Astrocyte of the spinal cord (primary cell): Measurements from ENCODE around the gene PLEK2.
A peak's percentile ranks its signal among the peaks of the same experiment; 100 is the strongest.
"Not testable (repeated sequence)": the region's sequence is repeated elsewhere in the genome, so short reads cannot be mapped to it uniquely, and the experiment has no call there.

Experiments used
- DNase-seq: peaks from one replicate; pipeline ENCODE4 v3.0.0; 2011; ENCODE audit warnings: low read depth, low spot score
- H3K4me3 ChIP-seq: 2 replicates; pipeline ENCODE4 v1.5.1; 2011; ENCODE audit warnings: low read depth, mild to moderate bottlenecking, low read length, moderate library complexity
- CTCF ChIP-seq: IDR thresholded peaks from 2 replicates; pipeline ENCODE4 v1.5.1; 2012; ENCODE audit warnings: low read depth, mild to moderate bottlenecking, low read length, inconsistent platforms
- in situ Hi-C: cut with HindIII; loops from 2 replicates; pipeline ENCODE4 v1.10.0; 2017; ENCODE audit warnings: low sequenced_read_pairs

Gene PLEK2

DNA sequence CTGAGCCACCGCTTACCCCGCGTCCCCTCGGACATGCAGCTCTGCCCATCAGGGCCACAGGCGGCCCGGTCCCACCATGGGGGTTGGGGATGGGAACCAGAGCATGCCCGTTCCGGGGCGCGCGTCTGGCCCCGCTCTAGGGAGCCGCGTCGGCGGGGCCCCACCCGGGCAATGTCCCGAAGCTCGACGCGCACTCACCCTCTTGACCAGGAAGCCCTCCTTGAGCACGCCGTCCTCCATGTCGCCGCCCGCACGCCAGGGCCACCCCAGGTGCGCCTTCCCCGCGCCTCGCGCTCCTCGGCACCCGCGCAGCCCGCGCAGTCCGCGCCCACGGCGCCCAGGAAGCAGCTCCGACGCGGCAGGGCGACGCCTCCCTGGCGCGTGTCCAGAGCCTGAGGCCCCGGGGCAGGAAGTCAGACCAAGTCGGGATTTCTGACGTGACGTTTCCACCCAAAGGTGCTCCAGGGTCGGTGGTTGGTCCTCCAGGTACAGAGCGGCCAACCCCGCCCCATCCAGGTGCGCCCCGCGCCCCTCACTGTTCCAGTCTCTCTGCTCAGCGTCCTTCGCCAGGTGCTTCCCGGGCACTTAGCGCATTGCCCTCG lies at the start of gene PLEK2:
Gene PLEK2 (minus strand): TSS at position 346 of the 602 bp plus-strand sequence. CDS start 106 bp downstream, at position 240.
- in situ Hi-C loops: no loop called here
- peak; percentile 8 for DNase-seq
- peak within 1 kb of the TSS; percentile 48 for H3K4me3 ChIP-seq
- TF ChIP-seq CTCF: no peak

DNA sequence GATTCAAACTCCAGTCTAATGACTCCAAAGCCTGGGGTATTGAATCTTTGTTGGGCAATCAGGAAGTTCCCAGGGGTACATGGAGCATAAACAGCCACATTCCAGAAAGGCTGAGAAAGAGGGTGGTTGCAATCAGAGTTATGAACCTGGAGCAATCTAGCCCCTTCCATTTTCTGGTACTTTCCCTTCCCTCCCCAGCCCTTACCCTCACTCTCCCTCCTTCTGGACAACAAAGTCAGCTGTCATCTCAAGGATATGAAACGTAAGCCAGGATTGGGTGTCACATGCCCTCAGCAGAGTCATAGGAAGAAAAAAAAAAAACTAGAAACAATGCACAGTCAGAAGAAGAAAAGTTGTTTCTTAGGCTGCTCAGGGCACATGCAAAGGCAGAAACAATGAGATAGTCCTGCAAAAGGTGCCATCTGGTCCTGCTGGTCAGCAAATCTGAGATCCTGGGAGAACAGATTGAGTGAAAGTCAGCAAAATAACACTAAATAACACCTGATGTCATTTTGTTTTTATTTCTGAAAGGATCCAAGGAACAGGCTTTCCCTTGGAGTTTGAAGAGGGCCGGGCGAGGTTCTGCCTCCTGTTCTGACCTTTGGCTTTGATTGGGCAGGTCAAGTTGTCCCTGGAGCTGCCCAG lies 49.5 kb upstream of the PLEK2 start:
- no peak for TF ChIP-seq CTCF
- in situ Hi-C loops: no loop called here
- DNase-seq: no peak
- H3K4me3 ChIP-seq: no peak overlapping the region

- no peak overlapping the region for H3K4me3 ChIP-seq
- no peak for TF ChIP-seq CTCF
- in situ Hi-C loops: no loop called here
- no peak for DNase-seq
These were observed 47.4 kb upstream of the PLEK2 start for GRCh38 chr14:67459336-67459735.

- no peak for TF ChIP-seq CTCF
- H3K4me3 ChIP-seq: no peak overlapping the region
- in situ Hi-C loops: no loop called here
- no peak for DNase-seq
These were observed 45.8 kb upstream of the PLEK2 start for GRCh38 chr14:67457782-67458181.

GRCh38 chr14:67456732-67457131 lies 44.8 kb upstream of the PLEK2 start:
- TF ChIP-seq CTCF: no peak
- in situ Hi-C loops: no loop called here
- H3K4me3 ChIP-seq: no peak overlapping the region
- DNase-seq: no peak

DNA sequence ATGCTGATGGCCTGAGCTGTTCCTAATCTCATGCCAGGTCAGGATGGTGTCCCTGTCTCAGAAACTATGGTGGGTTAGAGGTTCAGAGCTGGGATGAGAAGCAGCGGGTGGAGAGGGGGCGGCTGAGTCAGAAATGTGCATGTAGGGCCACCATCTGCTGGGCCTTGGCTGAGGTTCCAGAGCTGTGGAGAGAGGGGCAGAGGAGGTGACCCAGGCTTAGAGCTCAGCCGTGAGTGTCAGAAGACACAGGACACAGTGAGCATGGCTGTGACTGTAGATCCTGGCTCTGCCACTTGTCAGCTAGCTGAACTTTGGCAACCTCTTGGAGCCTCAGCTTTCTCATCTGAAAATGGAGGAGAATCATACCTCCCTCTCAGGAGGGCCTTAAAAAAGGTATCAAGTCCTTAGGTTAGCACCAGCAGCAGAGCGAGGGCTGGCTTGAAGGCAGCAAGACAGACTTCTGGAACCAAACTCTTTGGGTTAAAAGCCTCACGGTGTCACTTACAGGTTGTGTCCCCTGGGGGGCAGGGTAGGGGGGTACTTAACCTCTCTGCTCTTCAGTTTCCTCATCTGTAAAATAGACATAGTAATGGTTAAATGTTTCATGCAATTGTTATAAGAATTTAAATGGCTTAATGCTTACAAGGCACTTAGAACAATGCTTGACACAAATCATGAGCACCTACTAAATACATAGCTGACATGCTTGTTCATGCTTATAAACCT lies 41.8 kb upstream of the PLEK2 start:
- DNase-seq: no peak
- no peak for TF ChIP-seq CTCF
- H3K4me3 ChIP-seq: no peak overlapping the region
- in situ Hi-C loops: no loop called here

DNA sequence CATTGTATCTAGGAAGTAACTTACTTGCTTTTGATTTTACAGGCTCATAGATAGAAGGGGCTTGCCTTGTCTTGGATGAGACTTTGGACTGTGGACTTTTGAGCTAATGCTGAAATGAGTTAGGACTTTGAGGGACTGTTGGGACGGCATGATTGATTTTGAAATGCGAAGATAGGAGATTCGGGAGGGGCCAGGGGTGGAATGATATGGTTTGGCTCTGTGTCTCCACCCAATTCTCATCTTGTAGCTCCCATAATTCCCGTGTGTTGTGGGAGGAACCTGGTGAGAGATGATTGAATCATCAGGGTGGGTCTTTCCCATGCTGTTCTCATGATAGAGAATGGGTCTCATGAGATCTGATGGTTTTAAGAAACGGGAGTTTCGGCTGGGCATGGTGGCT lies 39.7 kb upstream of the PLEK2 start:
- DNase-seq, in situ Hi-C loops, H3K4me3 ChIP-seq: not testable (repeated sequence)
